Dermis microvascular lymphatic vessel endothelial cell (primary cell): ENCODE results near the gene ENDOD1. TPM values are rescaled to one million over a fixed set of nuclear protein-coding genes. Genes with fewer than 3 reads are reported as not detected.

Experiments
- DNase-seq, 2 donors: peaks; one replicate each; pipeline versions ENCODE4 v3.0.0 to v3.0.0-alpha.2; 2010; ENCODE audit warnings: low read depth in 2 of 2
- total RNA-seq: library from RNA; depleted of rRNA; stranded (reverse); fragments of >200 nt; gene quantifications from 2 replicates; pipeline ENCODE4 v1.2.1, GENCODE V29; 2014

ENDOD1 gene
- total RNA-seq, 1 donor from 2014 or later: 56.0 TPM

DNA sequence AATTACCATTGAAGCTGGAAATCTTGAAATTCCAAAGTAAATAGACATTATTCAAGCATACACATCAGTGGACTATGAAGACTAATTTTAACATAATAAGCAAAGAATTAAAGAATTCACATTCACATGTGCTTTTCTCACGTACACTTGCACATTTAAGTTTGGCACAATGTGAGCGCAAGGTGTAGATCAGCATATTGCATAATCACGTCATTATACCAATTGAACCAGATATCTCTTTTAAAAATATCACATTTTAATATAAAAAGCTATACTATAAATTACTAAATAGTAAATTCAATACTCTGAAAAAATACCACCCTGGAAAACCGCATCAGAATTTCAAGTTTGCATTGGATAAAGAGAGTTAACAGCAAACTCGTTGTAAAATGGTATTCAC is 80.6 kb downstream of the ENDOD1 start:
- no peak for DNase-seq

DNA sequence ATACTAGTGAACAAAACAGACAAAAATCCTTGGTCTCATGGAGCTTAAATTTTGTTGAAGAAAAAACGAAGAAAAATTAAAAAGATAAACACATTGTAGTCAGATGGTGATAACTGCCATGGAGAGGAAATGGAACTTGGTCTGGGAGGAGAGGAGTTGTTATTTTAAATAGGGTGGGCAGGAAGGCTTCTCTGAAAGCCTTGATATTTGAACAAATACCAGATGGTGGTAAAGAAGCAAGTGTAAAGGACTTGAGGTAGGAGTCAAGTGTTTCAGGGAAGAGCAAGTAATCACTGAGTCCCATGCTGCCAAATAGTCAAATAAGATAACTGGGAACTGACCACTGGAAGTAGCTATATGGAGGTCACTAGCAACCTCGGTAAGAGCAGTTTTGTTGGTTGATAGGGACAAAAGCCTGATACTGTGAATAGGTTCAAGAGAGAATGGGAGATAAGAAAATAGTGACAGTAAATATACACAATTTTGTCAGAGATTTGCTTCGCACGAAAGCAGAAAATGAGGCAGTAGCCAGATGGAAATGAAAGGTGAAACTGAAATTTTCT is 86.3 kb downstream of the ENDOD1 start:
- DNase-seq: no peak

Other genes with a start within 250 kb of the ENDOD1 start
- 23.0 and 27.5 TPM in 2 replicates for gene CWC15, start 116.3 kb upstream of the ENDOD1 start, total RNA-seq
- gene KDM4D, start 116.1 kb upstream of the ENDOD1 start, total RNA-seq: 0.39 and 0.51 TPM in 2 replicates
- gene KDM4E, start 64.6 kb upstream of the ENDOD1 start, total RNA-seq: not detected in 2 replicates
- not detected in 2 replicates for gene KDM4F, start 40.4 kb upstream of the ENDOD1 start, total RNA-seq
- 19.1 and 21.5 TPM in 2 replicates for gene SRSF8, start 22.9 kb upstream of the ENDOD1 start, total RNA-seq
- gene SESN3, start 141.4 kb downstream of the ENDOD1 start, total RNA-seq: 23.2 and 46.3 TPM in 2 replicates